Keratinocyte (primary cell): ENCODE measurements around the gene INPP5K.

ENCODE experiments used
- CTCF ChIP-seq, 3 experiments: IDR thresholded peaks in 1 of 3; conservative IDR thresholded peaks in 1 of 3; optimal IDR thresholded peaks in 1 of 3; 2 replicates in 2 of 3; 3 replicates in 1 of 3; pipeline versions ENCODE3 to v1.5.1; 2011; ENCODE audit warnings: low read length in 3 of 3, mild to moderate bottlenecking in 3 of 3, moderate library complexity in 2 of 3, control low read depth in 1 of 3, inconsistent platforms in 1 of 3; ENCODE audit not compliant: insufficient read depth in 2 of 3; ENCODE audit errors: extremely low read depth in 1 of 3
- EZH2 ChIP-seq: IDR thresholded peaks from one replicate; pipeline ENCODE4 v1.6.1; 2012; ENCODE audit warnings: inconsistent platforms, mild to moderate bottlenecking, low read length, moderate library complexity

GRCh38 chr17:1494736-1495253 lies 21.6 kb downstream of the INPP5K start:
- no peak for TF ChIP-seq CTCF (optimal IDR thresholded peaks at IDR 0.05 in 1 of 3, IDR thresholded peaks at IDR 0.05 in 1 of 3, conservative IDR thresholded peaks at IDR 0.05 in 1 of 3; ENCODE audit: extremely low read depth in 1 of 3, insufficient read depth in 2 of 3, low read length in 3 of 3)
- no peak for TF ChIP-seq EZH2
